HCT116 (cell line): Measurements from ENCODE around the gene RBMX. TPM values are rescaled to one million over a fixed set of nuclear protein-coding genes. Genes with fewer than 3 reads are reported as not detected.
A peak's percentile ranks its signal among the peaks of the same experiment; 100 is the strongest.

Experiments used
- ATAC-seq: fragments of 200-7000 bp; cut with Tn5 transposase; 2 replicates; pipeline ENCODE4 v1.9.1; 2020; ENCODE audit warnings: mild to moderate bottlenecking, moderate library complexity
- BruUV-seq: library from RNA; stranded (reverse); fragments of 400-500 nt; replicated peaks from 2 replicates; lab custom pipeline; 2021; lab: Mats Ljungman, UMichigan
- CTCF ChIA-PET: fragments of 300-600 bp; sonication (Branson Sonifier 250); formaldehyde crosslinking; loops from one replicate; lab custom pipeline; 2021; ENCODE audit warnings: antibody characterized with exemption; lab: Charles Lee
- POLR2A ChIA-PET: fragments of 300-600, 350-600 bp; sonication (Branson Sonifier 250); formaldehyde crosslinking; loops from one replicate; lab custom pipeline; 2021; ENCODE audit warnings: antibody characterized with exemption; lab: Charles Lee
- RAD21 ChIA-PET, 2 experiments: fragments of 300-600 bp; sonication (Branson Sonifier 250); formaldehyde crosslinking; loops; one replicate each; lab custom pipeline; 2023; ENCODE audit warnings: low total read pairs in 2 of 2; ENCODE audit not compliant: uncharacterized antibody in 2 of 2, unreplicated experiment in 2 of 2, low non-redundant PET in 1 of 2; lab: Charles Lee
- DNase-seq: peaks from one replicate; pipeline ENCODE4 v3.0.0-alpha.2; 2010; ENCODE audit warnings: low read depth, low spot score
- H2AFZ ChIP-seq: fragments of 200-600 bp; shearing (Covaris generic), sonication (generic); 2 replicates; pipeline ENCODE4 v1.6.1; 2017; ENCODE audit warnings: low read depth, mixed run types, mixed read lengths, antibody characterized with exemption, low read length; ENCODE audit not compliant: poor library complexity, severe bottlenecking
- H3K27ac ChIP-seq: 2 replicates; pipeline ENCODE4 v1.5.1; 2012; ENCODE audit warnings: low read depth, low read length
- H3K27me3 ChIP-seq: fragments of 200-600 bp; sonication (generic); 2 replicates; pipeline ENCODE4 v1.6.1; 2016; ENCODE audit warnings: mixed run types, low read length, mixed read lengths; ENCODE audit not compliant: insufficient read depth
- H3K36me3 ChIP-seq, 2 experiments: fragments of 200-500 bp in 1 of 2; fragments of 200-600 bp in 1 of 2; sonication (Bioruptor generic) in 1 of 2; sonication (generic) in 1 of 2; 2 replicates each; pipeline versions ENCODE4 v1.5.1 to v1.6.1; 2014 to 2016; ENCODE audit warnings: low read length in 2 of 2, inconsistent platforms in 1 of 2, mixed read lengths in 1 of 2, mixed run types in 1 of 2; ENCODE audit not compliant: insufficient read depth in 2 of 2, control insufficient read depth in 1 of 2
- H3K4me1 ChIP-seq, 2 experiments: fragments of 200-600 bp in 1 of 2; sonication (generic) in 1 of 2; 2 replicates each; pipeline versions ENCODE4 v1.5.1 to v1.6.1; 2012 to 2017; ENCODE audit warnings: low read length in 2 of 2, inconsistent platforms in 1 of 2, mild to moderate bottlenecking in 1 of 2, mixed read lengths in 1 of 2, mixed run types in 1 of 2, moderate library complexity in 1 of 2; ENCODE audit not compliant: insufficient read depth in 2 of 2, control insufficient read depth in 1 of 2
- H3K4me2 ChIP-seq: fragments of 200-600 bp; sonication (generic); 2 replicates; pipeline ENCODE4 v1.6.1; 2017; ENCODE audit warnings: mixed run types, low read length, mixed read lengths
- H3K4me3 ChIP-seq, 2 experiments: fragments of 200-600 bp in 1 of 2; sonication (generic) in 1 of 2; replicated peaks in 1 of 2; 2 replicates each; pipeline ENCODE4 v1.5.1; 2011 to 2016; ENCODE audit warnings: low read length in 2 of 2, control low read depth in 1 of 2, low read depth in 1 of 2, mild to moderate bottlenecking in 1 of 2, mixed read lengths in 1 of 2, mixed run types in 1 of 2
- H3K79me2 ChIP-seq: fragments of 200-600 bp; sonication (generic); 2 replicates; pipeline ENCODE4 v1.6.1; 2017; ENCODE audit warnings: mild to moderate bottlenecking, mixed run types, low read length, moderate library complexity, mixed read lengths; ENCODE audit not compliant: insufficient read depth
- H3K9ac ChIP-seq: fragments of 200-600 bp; sonication (generic); 2 replicates; pipeline ENCODE4 v1.6.1; 2016; ENCODE audit warnings: low read length, mixed read lengths
- H3K9me2 ChIP-seq: fragments of 200-600 bp; sonication (generic), shearing (Covaris generic); 2 replicates; pipeline ENCODE4 v1.6.1; 2017; ENCODE audit warnings: mixed run types, mild to moderate bottlenecking, moderate library complexity; ENCODE audit not compliant: insufficient read depth
- H3K9me3 ChIP-seq, 2 experiments: fragments of 200-500 bp in 1 of 2; fragments of 200-600 bp in 1 of 2; sonication (Bioruptor generic) in 1 of 2; sonication (generic) in 1 of 2; 2 replicates each; pipeline ENCODE4 v1.6.1; 2014 to 2017; ENCODE audit warnings: low read length in 2 of 2, mixed read lengths in 2 of 2, inconsistent platforms in 1 of 2, low read depth in 1 of 2, mild to moderate bottlenecking in 1 of 2, mixed run types in 1 of 2, moderate library complexity in 1 of 2; ENCODE audit not compliant: control insufficient read depth in 1 of 2, insufficient read depth in 1 of 2
- H4K20me1 ChIP-seq: fragments of 200-600 bp; sonication (generic), shearing (Covaris generic); 2 replicates; pipeline ENCODE4 v1.6.1; 2017; ENCODE audit warnings: mixed run types, mild to moderate bottlenecking, moderate library complexity; ENCODE audit not compliant: insufficient read depth
- CBX3 ChIP-seq: IDR thresholded peaks from 2 replicates; pipeline ENCODE4 v1.6.1; 2012; ENCODE audit warnings: low read depth
- CEBPB ChIP-seq: IDR thresholded peaks from 2 replicates; pipeline ENCODE4 v1.6.1; 2012; ENCODE audit warnings: low read depth
- CTCF ChIP-seq, 3 experiments: fragments of 200-600 bp in 1 of 3; sonication (generic) in 1 of 3; IDR thresholded peaks in 2 of 3; conservative IDR thresholded peaks in 1 of 3; 2 replicates each; pipeline ENCODE4 v1.5.1; 2012 to 2017; ENCODE audit warnings: low read depth in 2 of 3, low read length in 2 of 3, antibody characterized with exemption in 1 of 3, borderline replicate concordance in 1 of 3, control low read depth in 1 of 3, mild to moderate bottlenecking in 1 of 3, mixed read lengths in 1 of 3, mixed run types in 1 of 3, moderate library complexity in 1 of 3; ENCODE audit not compliant: insufficient read depth in 1 of 3
- EGR1 ChIP-seq: IDR thresholded peaks from 2 replicates; pipeline ENCODE4 v1.6.1; 2012; ENCODE audit warnings: low read depth
- EZH2phosphoT487 ChIP-seq: fragments of 200-600 bp; IDR thresholded peaks from 2 replicates; pipeline ENCODE4 v1.6.1; 2018; ENCODE audit warnings: antibody characterized with exemption, borderline replicate concordance
- FOSL1 ChIP-seq: IDR thresholded peaks from 2 replicates; pipeline ENCODE4 v1.6.1; 2012; ENCODE audit warnings: low read depth
- MAX ChIP-seq: IDR thresholded peaks from 2 replicates; pipeline ENCODE4 v1.6.1; 2012
- POLR2AphosphoS5 ChIP-seq: IDR thresholded peaks from 2 replicates; pipeline ENCODE4 v1.6.1; 2011; ENCODE audit warnings: mild to moderate bottlenecking, low read depth, low read length, moderate library complexity
- RAD21 ChIP-seq: IDR thresholded peaks from 2 replicates; pipeline ENCODE4 v1.6.1; 2012; ENCODE audit warnings: low read depth, mild to moderate bottlenecking
- SP1 ChIP-seq: IDR thresholded peaks from 2 replicates; pipeline ENCODE4 v1.6.1; 2012; ENCODE audit warnings: low read depth
- TCF7L2 ChIP-seq: IDR thresholded peaks from 2 replicates; pipeline ENCODE4 v1.7.0; 2011; ENCODE audit warnings: borderline replicate concordance, inconsistent platforms; ENCODE audit not compliant: insufficient read depth, insufficient read length; ENCODE audit errors: extremely low read depth
- YY1 ChIP-seq: IDR thresholded peaks from 2 replicates; pipeline ENCODE4 v1.6.1; 2011; ENCODE audit warnings: low read length, low read depth, moderate library complexity, mild to moderate bottlenecking; ENCODE audit not compliant: insufficient replicate concordance; ENCODE audit errors: extremely low read depth
- ZBTB33 ChIP-seq: IDR thresholded peaks from 2 replicates; pipeline ENCODE4 v1.6.1; 2011; ENCODE audit warnings: mild to moderate bottlenecking, low read length, moderate library complexity; ENCODE audit not compliant: insufficient replicate concordance; ENCODE audit errors: extremely low read depth
- intact Hi-C: fragments of 100-400 bp; cut with micrococcal nuclease; formaldehyde crosslinking; loops from 2 replicates; pipeline ENCODE4 v1.10.0; 2022
- total RNA-seq: library from RNA; stranded (reverse); gene quantifications from one replicate; pipeline ENCODE4 v1.2.1, GENCODE V29; 2021; ENCODE audit not compliant: unreplicated experiment

The RBMX gene
- total RNA-seq, 1 experiment from 2014 or later, result 267 TPM

- CTCF ChIA-PET, result no interaction called here
- H3K4me2 ChIP-seq, result no peak overlapping the region
- no peak overlapping the region for H3K4me3 ChIP-seq
- no peaks in the 10 kb centered on the region for H3K4me1 ChIP-seq
- H3K27ac ChIP-seq, result no peak overlapping the region
- ATAC-seq, result no peak
- no peaks in the 10 kb centered on the region for H3K9me2 ChIP-seq
- DNase-seq, result no peak
- TF ChIP-seq EZH2phosphoT487, result no peak
- TF ChIP-seq POLR2AphosphoS5, result peak; percentile 18; the same call in 1 of the 2 replicates
- RAD21 ChIA-PET, result no interaction called here
- H3K9me3 ChIP-seq, result no peaks in the 10 kb centered on the region
- intact Hi-C loops, result no loop called here
- peaks cover 24 to 55% of the 10 kb centered on the region in 2 experiments; a peak in 3 of 4 replicates for H3K36me3 ChIP-seq
- no peaks in the 10 kb centered on the region for H3K27me3 ChIP-seq
- BruUV-seq, result TSS peak; percentile 0
- H3K9ac ChIP-seq, result no peak overlapping the region
- H4K20me1 ChIP-seq, result peaks cover 40% of the 10 kb centered on the region; the same call in 1 of the 2 replicates
- POLR2A ChIA-PET, result interaction anchor here (2.4 kb wide), 1 partner anchor 8 kb away, joined by 12 read pairs; the partner anchor contains the start of gene RBMX
- peaks cover 87% of the 10 kb centered on the region for H3K79me2 ChIP-seq
- H2AFZ ChIP-seq, result no peak overlapping the region
Measured at GRCh38 chrX:136872091-136872700, 8.3 kb downstream of the RBMX start.

- H3K27me3 ChIP-seq, result no peaks in the 10 kb centered on the region
- BruUV-seq, result no TSS peak
- intact Hi-C loops, result no loop called here
- H3K4me3 ChIP-seq, result no peak overlapping the region
- no peaks in the 10 kb centered on the region for H3K9me2 ChIP-seq
- peaks cover 82% of the 10 kb centered on the region for H3K79me2 ChIP-seq
- no peak overlapping the region for H2AFZ ChIP-seq
- H3K4me1 ChIP-seq, result no peaks in the 10 kb centered on the region
- DNase-seq, result no peak
- H3K27ac ChIP-seq, result no peak overlapping the region
- H4K20me1 ChIP-seq, result peaks cover 36% of the 10 kb centered on the region; the same call in 1 of the 2 replicates
- peaks cover 20 to 46% of the 10 kb centered on the region in 2 experiments; a peak in 3 of 4 replicates for H3K36me3 ChIP-seq
- no peak for ATAC-seq
- ChIA-PET POLR2A (no interaction called here), RAD21 (no interaction called here), CTCF (no interaction called here)
- no peak overlapping the region for H3K4me2 ChIP-seq
- H3K9me3 ChIP-seq, result no peaks in the 10 kb centered on the region
- no peak overlapping the region for H3K9ac ChIP-seq
- TF ChIP-seq FOSL1 (no peak), EGR1 (no peak), CBX3 (no peak), CEBPB (no peak), CTCF (IDR thresholded peaks at IDR 0.05 in 2 of 3, conservative IDR thresholded peaks at IDR 0.05 in 1 of 3; ENCODE audit: borderline replicate concordance in 1 of 3, insufficient read depth in 1 of 3, low read depth in 2 of 3, low read length in 2 of 3) (no peak), RAD21 (no peak), ZBTB33 (no peak), TCF7L2 (no peak), MAX (no peak), POLR2AphosphoS5 (no peak), SP1 (no peak), YY1 (no peak)
Measured at GRCh38 chrX:136870064-136870463, 10.5 kb downstream of the RBMX start.
